Epithelial cell of esophagus (primary cell): ENCODE measurements around the gene FBXL16.

ENCODE experiments used
- DNase-seq: peaks from one replicate; pipeline ENCODE4 v3.0.0; 2010; ENCODE audit warnings: low read depth
- H3K4me3 ChIP-seq: 2 replicates; pipeline ENCODE4 v1.5.1; 2011; ENCODE audit warnings: mild to moderate bottlenecking, low read length, control low read depth
- CTCF ChIP-seq: IDR thresholded peaks from 2 replicates; pipeline ENCODE4 v1.5.1; 2011; ENCODE audit warnings: low read depth, mild to moderate bottlenecking, low read length, control low read depth, inconsistent platforms; ENCODE audit not compliant: insufficient read depth; ENCODE audit errors: missing control alignments

The FBXL16 gene

GRCh38 chr16:652454-653305 lies 52.9 kb downstream of the FBXL16 start:
- no peak overlapping the region for H3K4me3 ChIP-seq
- no peak for TF ChIP-seq CTCF
- no peak for DNase-seq

DNA sequence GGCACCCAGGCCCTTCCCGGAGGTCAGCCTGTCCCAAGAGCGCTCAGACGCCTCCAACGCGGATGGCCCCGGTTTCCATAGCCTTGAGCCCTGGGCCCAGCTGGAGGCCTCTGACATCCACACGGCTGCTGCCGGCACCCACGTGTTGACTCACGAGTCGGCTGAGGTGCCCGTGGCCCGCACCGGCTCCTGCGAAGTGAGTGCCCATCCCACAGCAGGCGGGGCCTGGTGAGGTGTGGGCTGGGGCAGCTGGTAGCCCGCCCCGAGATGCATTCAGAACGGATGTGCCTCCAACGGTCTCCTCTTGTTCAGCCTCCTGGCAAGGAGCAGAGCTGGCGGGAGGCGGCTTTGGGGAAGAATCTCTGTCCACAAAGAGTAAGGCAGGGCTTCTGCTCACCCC lies 53.8 kb downstream of the FBXL16 start:
- TF ChIP-seq CTCF = no peak
- DNase-seq = no peak
- H3K4me3 ChIP-seq = no peak overlapping the region

GRCh38 chr16:649631-650030 lies 56.0 kb downstream of the FBXL16 start:
- no peak for DNase-seq
- peak overlapping the region; percentile 76 for H3K4me3 ChIP-seq
- no peak for TF ChIP-seq CTCF

DNA sequence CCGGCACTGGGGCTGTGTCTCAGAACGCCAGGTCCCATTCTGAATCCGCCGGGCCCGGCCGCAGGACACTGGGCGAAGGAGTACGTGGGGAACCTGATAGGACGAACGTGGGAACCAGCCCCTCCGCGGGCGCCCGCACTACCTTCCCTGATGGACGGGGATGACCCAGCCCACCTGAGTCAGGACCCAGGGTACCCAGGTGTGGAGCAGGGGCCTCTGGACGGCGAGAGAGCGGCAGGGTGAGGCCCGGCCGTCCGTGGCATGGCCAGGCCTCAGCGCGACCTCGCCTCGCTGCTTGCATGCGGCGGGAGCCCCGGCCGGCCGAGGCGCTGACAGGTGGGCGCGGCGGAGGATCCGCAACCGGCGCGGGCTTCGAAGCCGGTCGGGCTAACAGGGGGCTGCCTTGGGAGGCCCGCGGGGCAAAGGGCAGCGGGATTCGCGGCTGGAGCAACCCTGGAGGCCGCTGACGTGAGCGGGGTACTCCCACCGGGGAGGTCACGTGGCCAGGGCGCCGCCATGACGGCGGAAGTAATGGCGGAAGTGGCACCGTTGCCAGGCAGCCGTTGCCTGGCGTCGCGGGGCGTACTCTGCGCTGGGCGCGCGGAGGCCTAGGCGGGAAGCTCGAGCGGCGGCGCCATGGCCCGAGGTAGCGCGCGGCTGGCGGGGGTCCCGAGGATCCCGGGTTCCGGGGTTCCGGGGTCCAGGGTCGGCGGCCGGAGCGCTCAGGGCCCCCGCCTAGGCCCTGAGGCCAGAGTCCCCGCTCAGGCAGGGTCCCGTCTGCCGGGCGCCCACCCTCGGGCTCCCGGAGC lies 56.6 kb downstream of the FBXL16 start, which contains the start of gene WDR90:
Gene WDR90, plus strand, starts transcription at position 585 of the 809 bp plus-strand sequence. Its CDS starts 52 bp downstream, at position 637.
- peak; percentile 94 for DNase-seq
- H3K4me3 ChIP-seq = peak within 1 kb of the TSS; percentile 76

GRCh38 chr16:648071-648780 lies 57.4 kb downstream of the FBXL16 start:
- peak; percentile 67 for TF ChIP-seq CTCF
- peak; percentile 63 for DNase-seq
- H3K4me3 ChIP-seq = peak overlapping the region; percentile 76

More for the DNA sequence above, 56.6 kb downstream of the FBXL16 start, which contains the start of gene WDR90:
- no peak for TF ChIP-seq CTCF

- no peak overlapping the region for H3K4me3 ChIP-seq
- DNase-seq = no peak
- no peak for TF ChIP-seq CTCF
Measured at GRCh38 chr16:647173-647902, 58.3 kb downstream of the FBXL16 start.
